ENCODE results near the gene KLF17. TPM values are rescaled to one million over a fixed set of nuclear protein-coding genes. Genes with fewer than 3 reads are reported as not detected.

The KLF17 gene, protein sequence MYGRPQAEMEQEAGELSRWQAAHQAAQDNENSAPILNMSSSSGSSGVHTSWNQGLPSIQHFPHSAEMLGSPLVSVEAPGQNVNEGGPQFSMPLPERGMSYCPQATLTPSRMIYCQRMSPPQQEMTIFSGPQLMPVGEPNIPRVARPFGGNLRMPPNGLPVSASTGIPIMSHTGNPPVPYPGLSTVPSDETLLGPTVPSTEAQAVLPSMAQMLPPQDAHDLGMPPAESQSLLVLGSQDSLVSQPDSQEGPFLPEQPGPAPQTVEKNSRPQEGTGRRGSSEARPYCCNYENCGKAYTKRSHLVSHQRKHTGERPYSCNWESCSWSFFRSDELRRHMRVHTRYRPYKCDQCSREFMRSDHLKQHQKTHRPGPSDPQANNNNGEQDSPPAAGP
- total RNA-seq = 0.06 and 0.26 TPM in 2 replicates

DNA sequence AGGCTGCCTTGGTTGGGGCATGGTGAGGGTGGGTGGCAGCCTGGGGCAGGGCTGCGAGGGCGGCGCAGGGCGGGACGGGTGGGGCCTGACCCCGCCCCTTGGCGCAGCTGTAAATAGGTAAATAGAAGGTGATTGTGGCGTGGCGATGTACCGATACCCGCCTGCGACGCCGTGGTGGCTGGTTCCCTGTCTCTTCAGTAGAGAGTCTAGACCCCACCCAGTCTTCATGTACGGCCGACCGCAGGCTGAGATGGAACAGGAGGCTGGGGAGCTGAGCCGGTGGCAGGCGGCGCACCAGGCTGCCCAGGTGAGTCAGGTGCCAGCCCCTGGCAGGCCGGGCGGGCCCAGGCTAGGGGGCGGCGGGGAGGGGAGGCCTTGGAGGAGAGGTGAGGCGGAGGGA lies at the start of gene KLF17:
Gene KLF17, plus strand, starts transcription at position 140 of the 400 bp plus-strand sequence. Its CDS starts 87 bp downstream, at position 227.

DNA sequence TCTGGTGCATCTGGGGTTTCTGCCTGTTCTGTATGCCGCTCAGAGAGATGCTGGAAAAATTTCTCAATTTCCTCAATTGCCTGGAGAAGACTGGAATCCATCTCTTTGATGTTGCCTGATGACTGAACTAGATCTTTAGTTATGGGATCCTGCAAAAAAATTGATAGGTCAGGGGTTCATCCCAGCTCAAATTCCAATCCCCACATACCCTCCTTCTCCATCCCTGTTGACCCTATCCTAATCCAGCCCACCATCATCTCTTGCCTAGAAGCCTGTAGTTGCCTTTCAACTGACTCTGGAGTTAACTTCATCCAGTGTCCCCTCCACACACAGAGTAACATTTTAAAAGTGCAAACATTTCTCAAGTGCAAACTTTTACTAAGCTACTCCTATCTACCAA lies 22.9 kb downstream of the KLF17 start, which contains the start of gene KLF18:
Gene KLF18, minus strand, starts transcription at position 101 of the 400 bp plus-strand sequence. Its CDS starts 0 bp downstream, at position 101.

Other genes starting within 250 kb of the KLF17 start
- under 0.01 and 0.25 TPM in 2 replicates for gene ARTN, start 185.0 kb upstream of the KLF17 start, total RNA-seq
- gene IPO13, start 171.9 kb upstream of the KLF17 start, total RNA-seq = 17.2 and 18.4 TPM in 2 replicates
- 10.6 and 12.6 TPM in 2 replicates for gene DPH2, start 148.8 kb upstream of the KLF17 start, total RNA-seq
- 115 and 150 TPM in 2 replicates for gene ATP6V0B, start 143.9 kb upstream of the KLF17 start, total RNA-seq
- gene B4GALT2, start 139.6 kb upstream of the KLF17 start, total RNA-seq = 70.5 and 72.9 TPM in 2 replicates
- 4.0 and 4.8 TPM in 2 replicates for gene CCDC24, start 127.2 kb upstream of the KLF17 start, total RNA-seq
- 5.1 and 5.3 TPM in 2 replicates for gene SLC6A9, start 87.4 kb upstream of the KLF17 start, total RNA-seq
- not detected in 2 replicates for gene KLF18, start 22.8 kb downstream of the KLF17 start, total RNA-seq
- 17.7 and 22.1 TPM in 2 replicates for gene DMAP1, start 94.7 kb downstream of the KLF17 start, total RNA-seq
- gene ERI3, start 236.4 kb downstream of the KLF17 start, total RNA-seq = 34.8 and 39.0 TPM in 2 replicates